Stimulated activated CD8-positive, alpha-beta memory T cell treated with anti-CD3 and anti-CD28 coated beads, Interleukin-4, amount 100 ng/mL, for 48 hours (primary cell): Measurements from ENCODE around the gene PRPH.

Experiments
- DNase-seq: peaks from one replicate; pipeline ENCODE4 v3.0.0-alpha.2; 2020

Gene PRPH

DNA sequence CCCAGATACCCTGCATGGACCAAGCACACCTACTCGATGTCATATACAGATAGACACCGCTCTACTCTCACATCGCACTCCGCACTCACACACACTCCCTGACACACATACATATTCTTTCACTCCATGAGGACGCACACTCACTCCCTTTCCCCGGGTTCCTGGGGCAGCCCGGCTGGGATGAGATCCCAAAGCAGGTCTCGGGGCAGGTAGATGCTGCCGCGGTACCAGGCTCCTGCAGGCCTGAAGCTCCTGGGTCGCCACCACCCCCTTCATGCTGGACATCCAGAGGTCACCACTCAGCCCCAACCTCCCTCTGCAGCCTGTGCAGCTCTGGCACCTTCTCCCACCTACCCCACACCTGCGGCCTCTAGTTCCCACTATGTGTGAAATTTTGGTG, 39.7 kb downstream of the PRPH start:
- no peak for DNase-seq

DNA sequence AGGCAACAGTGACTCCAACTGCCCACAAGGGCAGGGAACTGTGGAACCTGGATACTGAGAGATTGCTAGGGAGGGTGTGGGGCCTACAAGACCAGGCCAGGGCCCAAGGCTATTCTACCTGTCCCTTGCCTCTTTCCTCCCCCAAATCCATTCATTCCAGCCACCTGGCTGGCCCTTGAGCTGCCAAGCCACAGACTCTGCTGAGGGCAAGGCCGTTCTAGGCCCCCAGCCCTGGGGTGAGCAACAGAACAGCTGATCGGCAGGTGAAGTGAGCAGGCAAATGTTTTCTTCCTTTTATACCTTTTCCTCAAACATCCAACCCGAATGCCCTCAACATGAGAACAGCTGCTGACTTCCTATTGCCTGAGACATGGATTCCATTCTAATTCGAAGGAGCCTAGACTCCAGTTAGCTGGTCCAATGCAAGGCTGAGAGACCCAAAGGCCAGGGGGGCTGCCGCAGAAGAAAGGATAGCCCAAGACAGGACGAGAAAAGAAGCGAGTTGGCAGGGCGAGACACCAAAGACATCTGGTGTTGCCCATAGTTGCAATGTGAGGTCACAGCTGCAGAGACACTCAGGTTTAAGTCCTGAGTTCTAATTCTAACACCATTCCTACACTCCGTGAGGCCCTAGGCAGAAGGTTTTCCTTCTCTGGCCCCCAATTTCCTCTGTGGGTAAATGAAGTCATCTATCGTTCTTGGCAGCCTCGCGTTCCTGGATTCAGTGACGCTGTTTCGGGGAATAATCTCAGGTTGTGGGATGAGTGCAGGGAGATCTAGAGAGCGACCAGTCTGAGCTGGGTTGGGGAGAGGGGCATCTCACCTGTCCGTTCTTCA, 40.4 kb downstream of the PRPH start:
- DNase-seq: no peak

DNA sequence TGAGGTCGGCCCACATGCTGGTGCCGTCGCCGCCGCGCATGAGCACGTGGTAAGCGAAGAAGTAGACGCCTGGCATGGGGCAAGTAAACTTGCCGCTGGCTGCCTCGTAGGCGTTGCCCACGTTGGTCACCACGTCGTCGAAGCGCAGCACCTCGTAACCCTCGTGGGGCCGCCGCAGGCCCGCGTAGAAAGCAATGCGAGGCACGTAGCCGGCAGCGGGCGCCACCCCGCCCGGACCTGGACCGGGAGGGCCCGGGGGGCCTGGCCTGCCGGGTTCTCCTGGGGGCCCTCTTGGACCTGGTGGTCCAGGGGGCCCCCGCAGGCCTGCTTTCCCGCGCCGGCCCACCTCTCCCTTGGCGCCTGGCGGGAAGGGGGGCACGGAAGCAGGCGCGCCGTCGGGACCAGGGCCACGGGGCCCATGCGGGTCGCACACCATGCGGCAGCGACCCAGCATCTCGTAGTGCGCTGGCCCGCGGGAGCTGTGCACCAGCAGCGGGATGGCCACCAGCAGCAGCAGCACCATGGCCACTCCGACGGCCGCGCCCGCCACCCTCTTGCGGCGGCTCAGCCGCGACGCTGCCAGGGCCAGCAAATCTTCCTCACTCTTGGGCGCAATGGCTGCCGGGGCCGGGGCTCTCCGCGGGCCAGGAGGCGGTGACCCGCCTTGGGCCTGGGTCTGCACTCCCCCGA, 41.2 kb downstream of the PRPH start:
- DNase-seq: no peak

DNA sequence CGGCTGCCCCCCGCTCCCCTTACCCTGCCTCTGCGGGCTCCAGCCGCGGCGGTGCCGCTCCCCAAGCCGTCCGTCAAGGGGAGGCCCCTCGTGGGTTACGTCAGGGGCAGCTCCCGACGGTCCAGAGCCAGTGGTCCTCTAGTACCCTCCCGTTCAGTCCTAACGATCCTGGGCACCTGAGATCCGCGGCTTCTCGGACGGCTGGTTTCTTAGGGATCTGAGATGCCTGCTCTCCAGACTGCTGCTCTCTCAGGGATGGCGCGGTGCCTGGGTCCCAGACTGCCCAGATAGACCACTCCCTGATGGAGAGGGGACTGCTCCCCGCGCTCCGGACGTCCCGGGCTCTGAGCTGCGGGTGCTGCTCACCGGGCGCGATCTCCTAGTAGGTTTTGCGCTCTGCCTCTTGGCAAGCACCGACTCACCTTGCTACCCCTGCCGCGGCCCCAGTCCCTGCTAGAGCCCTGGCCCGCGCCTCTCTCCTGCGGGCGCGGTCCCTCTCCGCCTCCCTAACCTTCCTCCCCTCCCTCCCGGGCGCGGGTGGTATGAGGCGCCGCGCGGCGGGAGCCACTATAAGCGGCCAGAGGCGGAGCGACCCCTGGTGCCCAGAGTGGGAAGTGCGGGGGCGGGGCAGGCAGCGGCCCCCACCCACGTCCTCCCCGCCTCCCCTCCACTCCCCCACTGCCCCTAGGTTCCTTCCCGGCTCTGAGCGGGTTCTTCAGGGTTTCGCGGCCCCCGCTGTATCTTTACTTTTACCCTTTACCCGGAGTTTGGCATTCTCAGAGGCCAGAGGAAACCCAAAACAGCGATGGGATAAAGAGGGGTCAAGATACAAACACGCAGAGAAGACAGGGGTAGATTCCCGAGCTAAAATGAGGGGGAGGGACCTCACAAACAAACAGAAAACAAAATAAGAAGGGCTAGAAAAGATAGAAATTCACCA, 42.0 kb downstream of the PRPH start, which contains the start of gene C1QL4:
C1QL4 (minus strand) TSS at position 544 of the 940 bp plus-strand sequence. CDS start 711 bp downstream, outside the sequence.
- peak; percentile 96 for DNase-seq

DNA sequence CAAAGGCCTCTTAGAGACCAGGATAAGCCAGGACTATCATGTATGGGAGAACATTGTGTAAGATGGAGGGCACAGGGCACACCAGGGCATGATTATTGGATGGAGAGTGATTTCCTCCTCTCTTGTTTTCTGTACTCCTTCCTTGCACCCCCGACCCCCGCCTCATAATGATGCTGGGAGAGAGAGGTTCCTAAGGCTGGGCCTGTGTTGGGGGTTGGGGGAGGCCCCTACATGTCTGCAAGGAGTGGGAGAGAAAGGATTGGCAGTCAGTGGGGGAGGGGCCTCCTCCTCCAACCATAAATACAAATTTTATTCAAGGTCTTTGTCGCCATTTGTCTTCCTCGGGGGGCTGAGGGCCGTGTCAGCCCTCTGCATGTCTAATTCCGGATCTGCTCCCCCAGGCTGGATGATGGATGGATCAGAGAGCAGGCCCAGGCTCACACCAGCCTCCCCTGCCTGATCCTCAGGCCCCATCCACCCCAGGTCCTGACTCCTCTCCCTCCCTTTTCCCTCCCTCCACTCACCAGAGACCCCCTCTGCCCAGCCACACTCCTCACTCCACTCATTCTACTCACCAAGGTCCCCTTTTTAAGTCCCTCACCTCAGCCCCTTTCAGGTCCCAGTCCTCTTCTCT, 44.0 kb downstream of the PRPH start:
- DNase-seq: no peak

DNA sequence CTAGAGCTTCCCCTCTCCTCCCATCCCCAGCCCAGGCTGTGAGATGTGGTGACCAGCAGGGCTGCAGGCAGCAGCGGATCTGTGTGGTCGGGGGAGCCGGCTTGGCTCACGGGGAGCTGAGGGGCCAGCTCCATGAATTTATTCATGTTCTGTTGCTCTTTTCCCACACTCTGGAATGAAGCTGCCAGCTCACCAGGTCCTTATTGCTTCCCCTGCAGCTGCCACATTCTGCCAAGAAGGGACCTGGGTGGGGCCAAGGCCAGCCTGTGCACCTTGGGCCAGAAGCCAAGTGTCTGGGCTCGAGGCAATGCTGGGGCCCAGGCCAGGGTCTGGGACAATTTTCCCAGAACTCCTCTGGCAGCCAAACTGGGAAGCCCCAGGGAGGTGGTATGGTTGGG, 44.5 kb downstream of the PRPH start:
- no peak for DNase-seq

DNA sequence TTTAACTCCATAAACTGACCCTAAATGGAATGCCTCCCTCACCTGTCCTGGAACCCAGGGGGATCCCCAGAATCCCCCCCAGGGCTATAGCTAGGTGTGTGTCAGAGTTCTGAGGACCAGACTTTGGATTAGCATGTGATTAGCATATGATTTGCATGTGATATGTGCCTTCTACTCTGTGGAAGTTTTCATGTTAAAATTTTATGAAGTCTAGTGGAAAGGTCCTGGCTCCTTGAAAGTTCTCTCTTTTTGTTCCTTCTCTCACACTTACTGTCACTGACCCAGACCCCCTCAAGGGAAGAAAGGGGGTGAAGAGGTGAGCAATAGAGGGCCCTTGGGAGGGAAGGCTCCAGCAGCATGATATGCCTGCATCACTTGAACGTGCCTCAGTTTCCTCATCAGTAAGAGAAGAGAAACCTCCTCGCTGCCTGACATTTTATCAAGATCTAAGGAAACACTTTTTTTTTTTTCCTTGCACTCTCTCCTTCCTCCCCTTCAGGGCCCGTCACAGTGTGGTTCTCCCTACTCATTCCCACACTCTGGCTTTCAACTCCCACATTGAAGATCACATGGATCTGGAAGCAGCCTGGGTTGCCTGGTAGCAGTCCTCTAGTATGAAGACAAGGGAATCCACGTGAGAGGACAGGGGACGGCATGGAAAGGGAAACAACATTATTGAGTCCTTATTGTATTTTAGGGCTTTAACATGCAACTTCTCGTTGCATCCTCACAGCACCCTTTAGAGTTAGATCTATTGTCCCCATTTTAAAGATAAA, 45.3 kb downstream of the PRPH start:
- no peak for DNase-seq

DNA sequence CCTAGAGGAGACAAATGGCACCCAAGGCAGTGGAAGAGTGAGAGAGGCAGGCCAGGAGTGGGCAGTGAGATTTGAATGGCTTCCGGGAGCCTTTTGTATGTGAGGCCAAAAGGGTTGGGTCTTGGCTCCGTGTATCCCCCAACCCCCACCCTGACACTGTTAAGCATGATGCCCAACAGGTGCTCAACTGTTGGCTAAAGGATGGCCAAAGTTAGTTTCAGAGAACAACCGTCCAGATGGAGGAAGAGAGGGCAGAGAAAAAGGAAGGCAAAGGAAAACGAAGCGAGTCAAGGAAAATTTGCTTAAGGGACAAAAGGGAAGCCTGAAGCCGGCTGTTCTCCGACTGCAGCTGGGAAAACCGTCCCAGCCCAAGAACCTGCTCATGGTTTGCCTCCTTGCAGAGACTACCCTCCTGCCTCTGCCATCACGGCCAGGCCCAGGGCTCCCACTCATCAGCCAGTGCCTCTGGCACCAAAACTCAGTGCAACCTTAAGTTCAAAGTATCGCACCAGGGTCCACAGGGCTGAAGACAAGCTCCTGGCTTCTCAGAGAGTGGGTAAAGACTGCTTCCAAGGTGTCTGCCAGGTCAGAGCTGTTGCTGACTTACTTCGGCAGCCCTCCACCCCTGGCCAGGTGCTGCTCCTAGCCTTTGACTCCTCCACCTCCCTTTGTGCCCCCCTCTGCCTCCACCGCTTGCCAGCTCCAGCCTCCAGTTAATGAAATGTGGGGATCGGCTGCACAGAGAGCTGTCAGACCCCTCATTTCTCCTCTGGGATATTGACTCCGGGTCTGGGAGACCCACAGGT, 46.2 kb downstream of the PRPH start:
- no peak for DNase-seq

DNA sequence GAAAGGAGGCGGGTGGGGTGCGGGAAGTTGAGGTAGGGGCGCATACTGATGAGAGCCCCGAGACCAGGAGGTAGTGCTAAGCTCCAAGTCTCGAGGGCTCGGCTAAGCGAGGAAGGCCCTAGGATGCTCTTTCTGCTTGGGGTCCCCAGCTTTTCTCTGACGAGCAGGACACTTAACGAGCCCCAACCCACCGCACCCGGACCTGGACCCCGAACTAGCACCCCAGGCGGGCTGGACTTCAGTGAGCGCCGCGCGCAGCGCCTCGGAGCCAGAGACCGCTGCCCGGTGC, 46.8 kb downstream of the PRPH start:
- DNase-seq: no peak

DNA sequence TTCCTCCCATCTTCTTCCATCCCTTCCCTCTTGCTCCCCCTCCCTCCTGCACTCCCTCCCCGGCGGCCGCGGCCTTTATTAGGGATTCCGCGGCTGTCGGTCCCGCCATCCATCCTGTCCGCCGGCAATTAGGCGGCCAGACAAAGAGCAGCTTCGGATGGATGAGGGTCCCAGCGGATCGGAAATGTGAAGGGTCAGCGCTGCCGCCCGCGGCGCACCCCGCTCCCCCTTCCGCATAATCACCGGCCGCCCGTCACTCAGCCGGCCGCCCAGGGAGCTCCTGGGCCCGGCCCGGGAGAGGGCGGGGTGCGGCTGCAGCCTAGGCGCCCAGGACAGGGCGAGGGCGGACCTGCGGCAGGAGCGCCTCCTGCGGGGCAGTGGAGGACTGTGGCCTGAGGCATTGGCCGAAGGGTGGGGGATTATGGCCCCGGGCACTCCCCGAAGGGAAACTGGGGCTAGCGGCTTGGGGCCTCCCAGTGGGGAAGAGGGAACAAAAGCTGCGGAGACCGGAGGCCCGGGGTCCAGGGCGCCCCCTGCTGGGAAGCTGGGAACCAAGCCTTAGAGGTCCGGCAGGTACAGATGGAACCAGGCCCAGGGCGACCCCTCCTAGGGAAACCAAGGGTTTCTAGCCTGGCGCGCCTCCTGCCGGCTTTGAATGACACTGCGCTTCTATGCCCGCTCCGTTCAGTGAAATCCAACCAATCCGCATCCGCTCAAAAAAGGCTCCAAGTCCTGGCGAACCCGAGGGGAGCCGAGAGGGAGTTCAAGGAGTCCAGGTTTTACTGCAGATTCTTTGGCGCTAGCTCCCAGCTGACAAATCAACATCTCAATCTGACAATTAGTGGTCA, 47.3 kb downstream of the PRPH start:
- peak; percentile 94 for DNase-seq

DNA sequence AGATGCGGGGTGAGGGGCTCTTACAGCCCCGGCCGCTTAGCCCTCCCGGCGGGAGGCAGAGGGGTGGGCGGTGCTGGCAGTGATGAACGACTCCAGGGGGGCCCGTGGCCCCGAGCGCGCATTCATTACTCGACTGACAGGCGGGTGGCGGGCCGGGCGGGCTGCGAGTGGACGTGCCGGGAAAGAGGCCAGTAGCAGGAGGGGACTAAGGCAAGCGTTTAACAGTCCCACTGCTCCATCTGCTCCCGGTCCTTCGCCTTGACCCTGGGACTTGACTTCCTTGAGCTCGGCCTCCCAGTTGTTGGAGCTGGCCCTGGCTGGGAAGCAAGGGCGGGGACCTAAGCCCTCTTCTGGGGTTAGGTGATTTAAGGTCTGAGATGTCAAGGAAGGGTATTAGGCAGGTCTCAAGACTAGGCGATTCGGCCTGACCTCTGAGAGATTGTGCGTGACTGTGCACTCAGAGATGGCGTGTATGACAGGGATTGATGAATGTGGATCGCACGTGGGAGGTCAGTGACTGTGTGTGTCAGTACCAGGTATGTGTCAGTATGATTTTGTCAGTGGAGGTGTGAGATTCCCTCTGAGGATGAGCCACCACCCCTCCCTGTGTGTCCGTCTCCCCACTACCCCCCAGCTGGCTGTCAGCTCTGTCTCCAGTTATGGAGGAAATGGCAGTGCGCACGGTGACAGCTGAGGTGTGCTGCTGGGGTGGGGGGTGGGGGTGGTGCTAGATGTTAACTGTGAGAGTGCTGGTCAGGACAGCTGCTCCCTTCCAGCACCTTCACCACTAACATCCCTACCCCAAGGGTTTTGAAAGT, 48.2 kb downstream of the PRPH start:
- peak; percentile 65 for DNase-seq

DNA sequence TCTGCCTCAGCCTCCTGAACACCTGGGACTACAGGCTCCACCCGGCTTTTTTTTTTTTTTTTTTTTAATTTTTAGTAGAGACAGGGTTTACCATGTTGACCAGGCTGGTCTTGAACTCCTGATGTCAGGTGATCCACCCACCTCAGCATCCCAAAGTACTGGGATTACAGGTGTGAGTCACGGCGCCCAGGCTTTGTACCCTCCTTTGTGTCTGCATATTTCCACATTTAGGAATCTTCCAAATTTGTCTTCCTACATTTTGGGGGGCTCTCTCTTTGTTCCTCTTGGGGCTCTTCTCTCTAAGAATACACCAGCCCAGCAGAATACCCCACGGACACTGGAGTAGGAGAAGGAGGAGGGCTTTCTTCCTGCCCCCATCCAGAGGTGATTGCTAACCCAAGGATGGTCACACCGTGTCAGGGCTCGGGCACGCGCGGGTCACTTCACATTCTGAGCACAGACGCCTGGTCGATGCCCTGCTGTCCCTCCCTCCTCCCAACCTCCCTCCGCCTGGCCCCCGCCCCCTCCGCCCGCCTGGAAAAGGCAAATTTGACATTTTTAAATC, 49.6 kb downstream of the PRPH start:
- no peak for DNase-seq

DNA sequence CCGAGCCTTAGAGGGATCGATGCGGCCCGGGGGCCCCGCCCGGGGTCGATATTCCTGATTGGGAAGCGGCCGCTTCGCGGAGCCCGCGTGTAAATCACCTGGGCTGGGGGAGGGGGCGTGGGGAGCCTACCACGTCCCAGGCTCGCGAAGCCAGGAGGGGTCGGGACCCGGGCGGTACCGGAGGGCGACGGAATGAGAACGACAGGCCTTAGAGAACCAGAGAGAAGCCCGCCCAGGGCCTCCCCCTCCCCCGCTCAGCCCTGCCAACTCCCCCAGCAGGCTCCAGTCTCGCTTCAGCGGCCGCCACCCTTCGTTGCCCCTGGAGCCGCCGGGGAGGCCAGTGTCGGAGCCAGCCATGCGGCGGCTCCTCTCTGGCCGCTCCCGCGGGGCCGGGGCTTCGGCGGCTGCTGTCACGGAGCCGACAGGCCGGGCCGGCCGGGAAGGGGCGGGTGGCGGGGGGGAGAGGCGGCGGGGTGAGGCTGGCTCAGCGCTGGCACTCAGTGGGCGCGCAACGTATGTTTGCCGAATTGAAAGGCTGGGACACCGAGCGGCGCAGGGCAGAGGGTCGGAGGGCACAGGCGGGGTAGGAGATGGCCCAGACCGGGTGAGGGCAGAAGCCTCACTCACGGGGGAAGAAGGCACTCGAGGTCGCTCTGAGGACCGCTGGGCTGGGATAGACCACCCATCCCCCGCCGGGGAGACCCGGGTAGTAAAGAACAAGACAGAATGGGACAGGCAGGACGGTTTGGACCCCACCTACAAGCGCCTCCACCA, 50.3 kb downstream of the PRPH start:
- peak; percentile 42 for DNase-seq

DNA sequence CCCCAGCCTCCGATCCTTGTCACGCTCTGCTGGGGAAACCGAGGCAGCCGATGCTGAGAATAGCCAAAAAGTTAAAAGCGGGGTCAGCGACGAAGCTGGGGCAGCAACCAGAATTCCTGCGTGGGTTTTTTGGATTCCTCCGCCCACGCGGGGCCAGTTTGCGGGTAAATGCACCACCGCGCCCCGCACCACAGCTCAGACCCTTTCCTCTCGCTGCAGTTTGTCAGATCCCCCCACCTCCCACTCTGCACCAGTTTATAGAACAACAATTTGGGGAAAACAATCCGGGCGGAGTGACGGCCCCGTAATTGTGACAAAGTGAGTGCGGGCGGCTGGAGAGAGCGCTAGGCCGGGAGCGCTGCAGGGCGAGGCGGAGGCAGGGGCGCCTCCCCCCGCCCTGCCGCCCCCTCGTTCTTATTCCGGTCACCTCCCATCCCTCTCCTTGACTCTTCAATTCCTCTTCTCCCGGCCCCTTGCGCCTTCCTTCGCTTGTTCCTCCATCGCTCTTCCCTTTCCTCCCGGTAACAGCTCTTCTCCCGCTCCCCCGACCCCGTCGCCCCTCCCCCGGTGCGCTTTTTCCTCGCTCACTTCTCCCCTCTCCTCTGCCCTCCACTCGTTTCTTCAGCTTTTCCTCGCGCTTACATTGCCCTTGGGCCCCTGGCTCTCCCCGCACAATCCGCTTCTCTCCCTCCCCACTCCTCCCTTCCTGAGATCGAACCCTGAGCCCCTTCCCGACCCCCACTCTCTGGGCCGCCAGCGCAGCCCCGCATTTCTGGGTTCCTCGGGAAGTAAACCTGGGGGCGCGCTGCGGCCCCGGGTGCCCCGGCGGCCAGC, 51.1 kb downstream of the PRPH start:
- DNase-seq: peak; percentile 33

DNA sequence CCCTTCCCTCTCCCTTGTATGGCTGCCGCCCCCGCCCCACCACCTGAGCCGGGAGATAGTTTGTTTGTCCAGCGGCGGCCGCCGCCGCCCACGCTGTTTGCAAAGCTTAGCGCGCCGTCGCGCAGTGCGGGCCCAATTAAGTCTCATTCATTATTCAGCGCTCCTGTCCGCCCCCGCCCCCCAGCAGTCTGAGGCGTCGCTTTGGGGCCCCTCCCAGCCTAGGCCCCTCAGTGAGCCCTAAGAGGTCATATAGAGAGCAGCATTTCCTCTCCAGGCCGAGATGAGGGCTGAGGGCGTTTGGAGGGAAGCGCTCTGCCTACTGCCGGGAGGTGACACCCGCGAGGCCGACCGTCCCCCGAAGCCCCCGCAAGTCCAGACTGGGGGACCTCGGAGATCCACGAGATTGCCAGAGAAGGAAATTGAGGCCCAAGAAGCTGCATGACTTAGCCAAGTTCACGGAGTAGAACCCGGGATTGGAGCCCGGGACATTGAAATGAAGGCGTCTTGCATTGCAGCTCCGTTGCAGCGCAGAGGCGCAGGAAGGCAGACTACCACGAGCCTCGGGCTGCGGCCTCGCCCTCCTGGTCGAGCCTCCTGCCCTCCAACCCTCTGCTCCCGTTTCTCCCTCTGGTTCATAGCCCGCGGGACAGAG, 51.8 kb downstream of the PRPH start, which contains the start of gene DNAJC22:
DNAJC22 (plus strand) TSS at position 230 of the 652 bp plus-strand sequence. CDS start 1,985 bp downstream, outside the sequence.
- peak; percentile 57 for DNase-seq
